Muscle of leg (tissue), 11 donors: ENCODE data around the gene EML6. TPM values are rescaled to one million over a fixed set of nuclear protein-coding genes. Genes with fewer than 3 reads are reported as not detected.

Experiments
- DNase-seq: peaks from one replicate; pipeline ENCODE4 v3.0.0; 2013
- H3K27ac ChIP-seq: one replicate; pipeline ENCODE4 v1.5.1; 2013; ENCODE audit warnings: mild to moderate bottlenecking, low read length, control low read depth
- H3K27me3 ChIP-seq: one replicate; pipeline ENCODE4 v1.6.1; 2013; ENCODE audit warnings: low read length; ENCODE audit not compliant: control insufficient read depth, insufficient read depth
- H3K36me3 ChIP-seq: one replicate; pipeline ENCODE4 v1.6.1; 2013; ENCODE audit warnings: low read length; ENCODE audit not compliant: control insufficient read depth, insufficient read depth
- H3K4me1 ChIP-seq: one replicate; pipeline ENCODE4 v1.6.1; 2013; ENCODE audit warnings: low read length; ENCODE audit not compliant: control insufficient read depth, insufficient read depth
- H3K4me3 ChIP-seq: one replicate; pipeline ENCODE4 v1.5.1; 2013; ENCODE audit warnings: low read length, control low read depth
- H3K9me3 ChIP-seq: replicated peaks from 2 replicates; pipeline ENCODE4 v1.6.1; 2013; ENCODE audit warnings: low read depth, low read length; ENCODE audit not compliant: control insufficient read depth
- WGBS: methylation state at CpG from one replicate; pipeline ENCODE4 v1.1.5; 2013; ENCODE audit warnings: missing lambda C conversion rate; ENCODE audit not compliant: insufficient coverage; 5-methylcytosine and 5-hydroxymethylcytosine counted together
- polyA plus RNA-seq, 8 donors: library from polyadenylated mRNA; unstranded; fragments of 120-200 nt; gene quantifications; one replicate each; pipeline versions ENCODE4 v1.2.1 to v1.2.3, GENCODE V29; 2013; ENCODE audit warnings: inconsistent platforms in 1 of 8, low replicate concordance in 1 of 8; ENCODE audit not compliant: insufficient read length in 8 of 8, insufficient read depth in 1 of 8
- total RNA-seq: library from RNA; stranded (reverse); fragments of 120-200 nt; gene quantifications from one replicate; pipeline ENCODE4 v1.2.4, GENCODE V29; 2013

EML6 gene
- total and polyA plus RNA-seq, 9 donors = 11.2 to 32.1 (median 18.8) TPM

DNA sequence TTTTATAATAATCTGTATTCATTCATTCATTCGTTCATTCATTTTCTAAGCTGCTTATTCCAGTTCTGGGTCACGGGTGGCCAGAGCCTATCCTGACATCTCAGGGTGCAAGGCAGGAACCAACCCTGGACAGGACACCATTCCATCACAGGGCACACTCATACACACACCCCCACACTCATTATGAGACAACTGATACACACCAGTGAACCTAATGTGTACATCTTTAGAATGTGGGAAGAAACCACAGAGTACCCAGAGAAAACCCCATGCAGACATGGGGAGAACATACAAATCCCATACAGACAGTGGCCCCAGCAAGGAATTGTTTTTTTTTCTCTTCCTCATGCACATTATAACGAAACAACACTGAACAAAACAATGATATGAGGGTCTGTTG, 272.1 kb downstream of the EML6 start:
- Histone ChIP-seq H3K4me3 (no peak overlapping the region), H3K4me1 (peaks cover 2% of the 10 kb centered on the region), H3K36me3 (no peaks in the 10 kb centered on the region), H3K27ac (no peak overlapping the region), H3K27me3 (no peaks in the 10 kb centered on the region), H3K9me3 (no peaks in the 10 kb centered on the region)
- 100% methylated on average over 1 of the region's 3 CpGs for WGBS
- no peak for DNase-seq

DNA sequence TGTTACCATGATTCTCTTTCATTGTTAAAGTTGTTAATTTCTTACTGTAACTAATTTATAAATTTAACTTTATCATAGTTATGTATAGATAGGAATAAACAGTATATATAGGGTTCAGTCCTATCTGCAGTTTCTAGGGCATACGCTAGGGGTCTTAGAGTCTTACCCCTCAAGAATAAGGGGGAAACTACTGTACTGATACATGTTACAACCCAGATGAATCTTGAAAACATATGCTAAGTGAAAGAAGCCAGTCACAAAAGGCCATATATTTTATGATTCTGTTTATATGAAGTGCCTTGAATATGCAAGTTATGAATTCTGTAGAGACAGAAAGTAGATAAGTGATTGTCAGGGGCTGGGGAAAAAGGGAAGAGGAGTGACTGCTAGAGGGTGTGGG, 274.4 kb downstream of the EML6 start:
- Histone ChIP-seq H3K27ac (no peak overlapping the region), H3K4me1 (peaks cover 4% of the 10 kb centered on the region), H3K9me3 (no peaks in the 10 kb centered on the region), H3K4me3 (no peak overlapping the region), H3K27me3 (no peaks in the 10 kb centered on the region), H3K36me3 (no peaks in the 10 kb centered on the region)
- 67% methylated on average over 1 of the region's 1 CpG for WGBS
- DNase-seq = no peak

- H3K4me1 ChIP-seq = peaks cover 4% of the 10 kb centered on the region
- H3K4me3 ChIP-seq = no peak overlapping the region
- peak; percentile 81 for DNase-seq
- H3K27ac ChIP-seq = peak overlapping the region; percentile 89
- H3K27me3 ChIP-seq = no peaks in the 10 kb centered on the region
- H3K36me3 ChIP-seq = no peaks in the 10 kb centered on the region
- WGBS = no CpG with 5 or more reads among the region's 3 CpGs
- H3K9me3 ChIP-seq = no peaks in the 10 kb centered on the region
Measured at GRCh38 chr2:54999182-54999581, 275.7 kb downstream of the EML6 start.

GRCh38 chr2:55000341-55000740, 276.9 kb downstream of the EML6 start:
- WGBS = 37% methylated on average over 3 of the region's 4 CpGs
- no peaks in the 10 kb centered on the region for H3K36me3 ChIP-seq
- H3K27me3 ChIP-seq = no peaks in the 10 kb centered on the region
- no peaks in the 10 kb centered on the region for H3K9me3 ChIP-seq
- no peak overlapping the region for H3K4me3 ChIP-seq
- peak overlapping the region; percentile 89 for H3K27ac ChIP-seq
- H3K4me1 ChIP-seq = peaks cover 4% of the 10 kb centered on the region
- DNase-seq = no peak

DNA sequence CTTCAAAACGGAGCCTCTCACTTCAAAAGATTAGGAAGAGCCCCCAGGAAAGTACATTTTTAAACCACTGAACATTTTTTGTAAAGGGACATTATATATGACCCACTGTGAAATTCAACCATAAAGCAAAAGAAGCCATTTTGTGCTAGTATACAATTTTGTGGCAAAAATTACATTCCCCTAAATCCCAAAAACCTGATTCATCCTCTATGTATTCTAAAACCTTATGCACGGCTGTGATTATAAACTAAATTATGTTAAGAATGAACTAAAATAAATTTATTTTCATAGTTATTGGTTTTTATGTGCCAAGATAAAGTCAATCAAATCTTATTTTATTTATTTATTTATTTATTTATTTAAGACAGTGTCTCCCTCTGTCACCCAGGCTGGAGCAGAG, 278.3 kb downstream of the EML6 start:
- WGBS = no CpG with 5 or more reads among the region's 2 CpGs
- DNase-seq = no peak
- Histone ChIP-seq H3K27ac (peak overlapping the region; percentile 57), H3K4me1 (peaks cover 4% of the 10 kb centered on the region), H3K4me3 (no peak overlapping the region), H3K27me3 (no peaks in the 10 kb centered on the region), H3K36me3 (no peaks in the 10 kb centered on the region), H3K9me3 (no peaks in the 10 kb centered on the region)

- Histone ChIP-seq H3K27ac (peak overlapping the region; percentile 55), H3K4me1 (peaks cover 4% of the 10 kb centered on the region)
- WGBS = no CpG with 5 or more reads among the region's 10 CpGs
Measured at GRCh38 chr2:55003706-55004639, 280.5 kb downstream of the EML6 start.

GRCh38 chr2:55006306-55006705, 282.8 kb downstream of the EML6 start:
- H3K9me3 ChIP-seq = no peaks in the 10 kb centered on the region
- no peaks in the 10 kb centered on the region for H3K36me3 ChIP-seq
- H3K4me3 ChIP-seq = no peak overlapping the region
- no CpG with 5 or more reads among the region's 3 CpGs for WGBS
- no peak overlapping the region for H3K27ac ChIP-seq
- DNase-seq = no peak
- H3K4me1 ChIP-seq = peaks cover 5% of the 10 kb centered on the region
- H3K27me3 ChIP-seq = no peaks in the 10 kb centered on the region

More at GRCh38 chr2:55003706-55004639, 280.5 kb downstream of the EML6 start:
- no peaks in the 10 kb centered on the region for H3K9me3 ChIP-seq
- DNase-seq = no peak
- H3K27me3 ChIP-seq = no peaks in the 10 kb centered on the region
- no peak overlapping the region for H3K4me3 ChIP-seq
- no peaks in the 10 kb centered on the region for H3K36me3 ChIP-seq

GRCh38 chr2:55009277-55010060, 286.0 kb downstream of the EML6 start:
- Histone ChIP-seq H3K9me3 (no peaks in the 10 kb centered on the region), H3K36me3 (no peaks in the 10 kb centered on the region), H3K27ac (peak overlapping the region; percentile 60), H3K4me3 (peak overlapping the region; percentile 45), H3K27me3 (no peaks in the 10 kb centered on the region), H3K4me1 (peaks cover 5% of the 10 kb centered on the region)
- no CpG with 5 or more reads among the region's 7 CpGs for WGBS
- peak; percentile 33 for DNase-seq

DNA sequence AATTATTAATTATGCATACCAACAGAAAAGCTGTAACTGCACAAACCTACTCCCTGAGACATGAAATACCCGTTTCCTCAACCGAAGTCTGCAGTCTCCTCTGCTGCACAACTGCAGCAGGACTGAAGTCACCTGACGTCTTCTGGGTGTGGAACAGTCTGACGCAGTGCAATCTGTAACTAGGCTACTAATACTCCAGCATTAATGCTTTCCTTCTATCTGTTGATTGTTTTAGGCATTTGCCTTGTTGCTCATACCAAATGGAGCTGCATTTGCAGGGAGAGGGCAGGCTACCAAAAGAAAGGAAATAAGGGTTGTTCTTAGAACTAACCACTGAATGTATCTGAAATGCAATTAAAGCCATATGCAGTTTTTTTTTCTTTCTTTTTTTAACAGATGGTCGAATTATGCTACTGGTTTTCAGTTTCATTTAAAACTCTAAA, 286.7 kb downstream of the EML6 start:
- Histone ChIP-seq H3K4me3 (peak overlapping the region; percentile 45), H3K27ac (peak overlapping the region; percentile 73), H3K4me1 (peaks cover 5% of the 10 kb centered on the region), H3K27me3 (no peaks in the 10 kb centered on the region), H3K36me3 (no peaks in the 10 kb centered on the region), H3K9me3 (no peaks in the 10 kb centered on the region)
- peak; percentile 83 for DNase-seq
- 11% methylated on average over 2 of the region's 5 CpGs for WGBS

DNA sequence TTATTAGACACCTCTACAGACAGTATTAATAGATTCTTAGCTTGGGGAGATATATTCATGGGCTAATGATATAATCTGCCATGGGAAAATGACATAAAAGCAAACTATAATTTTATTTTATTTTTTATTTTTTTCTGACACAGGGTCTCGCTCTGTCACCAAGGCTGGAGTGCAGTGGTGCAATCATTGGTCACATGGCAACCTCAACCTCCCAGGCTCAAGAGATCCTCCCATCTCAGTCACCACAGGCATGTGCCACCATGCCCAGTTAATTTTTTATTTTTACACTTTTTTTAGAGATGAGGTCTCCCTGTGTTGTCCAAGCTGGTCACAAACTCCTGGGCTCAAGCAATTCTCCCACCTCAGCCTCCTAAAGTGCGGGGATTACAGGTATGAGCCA, 287.5 kb downstream of the EML6 start:
- no peak for DNase-seq
- Histone ChIP-seq H3K4me3 (no peak overlapping the region), H3K27ac (peak overlapping the region; percentile 62)

More for the DNA sequence above, 287.5 kb downstream of the EML6 start:
- no peaks in the 10 kb centered on the region for H3K9me3 ChIP-seq
- H3K36me3 ChIP-seq = no peaks in the 10 kb centered on the region
- 100% methylated on average over 1 of the region's 2 CpGs for WGBS
- H3K4me1 ChIP-seq = peaks cover 5% of the 10 kb centered on the region
- no peaks in the 10 kb centered on the region for H3K27me3 ChIP-seq
